HG02623 (cell line): ENCODE data around the gene PINLYP.
"Not testable (repeated sequence)": the region's sequence is repeated elsewhere in the genome, so short reads cannot be mapped to it uniquely, and the experiment has no call there.

Source experiments
- ATAC-seq: cut with Tn5 transposase; IDR thresholded peaks from one replicate; pipeline ENCODE4 v1.9.1; 2021; ENCODE audit warnings: moderate library complexity; ENCODE audit not compliant: unreplicated experiment

Gene PINLYP

GRCh38 chr19:43575955-43576878 lies 616 bp downstream of the PINLYP start:
- no peak for ATAC-seq

DNA sequence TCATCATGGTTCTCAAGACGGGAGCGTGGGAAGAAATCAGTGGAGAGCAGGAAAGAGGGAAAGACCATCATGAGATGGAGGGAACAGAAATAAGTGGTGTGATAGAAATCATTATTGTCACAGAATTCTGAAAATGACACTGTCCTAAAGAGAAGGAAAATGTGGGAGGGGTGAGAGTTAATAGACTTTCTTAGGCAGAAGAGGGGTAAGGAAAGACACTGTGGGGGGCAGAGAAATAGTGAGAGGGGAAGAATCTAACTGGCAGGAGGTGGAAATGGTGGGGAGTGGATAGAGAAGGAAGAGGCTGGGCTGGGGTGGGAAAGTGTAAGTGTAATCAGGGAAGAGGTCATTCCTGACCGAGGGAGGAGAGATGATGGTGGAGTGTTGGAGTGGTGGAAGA lies 3.2 kb downstream of the PINLYP start:
- ATAC-seq, result no peak

GRCh38 chr19:43581467-43581866 lies 5.9 kb downstream of the PINLYP start:
- no peak for ATAC-seq

- ATAC-seq, result no peak
Measured at GRCh38 chr19:43582495-43582894, 6.9 kb downstream of the PINLYP start.

GRCh38 chr19:43584484-43584883 lies 8.9 kb downstream of the PINLYP start:
- ATAC-seq, result no peak

DNA sequence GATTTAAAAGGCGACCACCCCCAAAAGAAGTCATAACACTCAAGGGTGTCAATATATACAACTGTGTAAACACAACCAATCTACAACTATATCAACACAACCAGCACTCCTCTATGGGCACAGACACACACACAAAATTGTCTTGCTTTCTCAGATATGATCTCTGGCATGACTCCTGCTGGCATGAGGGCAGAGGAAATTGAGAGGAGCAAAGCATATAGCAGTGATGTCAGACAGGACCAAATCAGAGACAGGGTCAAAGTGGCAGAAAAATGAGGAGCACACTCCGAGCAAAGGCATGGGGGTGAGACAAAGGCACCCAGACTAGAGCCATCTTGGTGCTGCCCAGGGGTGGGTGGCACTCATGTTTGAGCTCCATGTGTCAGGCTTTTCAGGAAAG lies 10.7 kb downstream of the PINLYP start:
- ATAC-seq, result no peak

- not testable (repeated sequence) for ATAC-seq
Measured at GRCh38 chr19:43587029-43587428, 11.4 kb downstream of the PINLYP start.

- no peak for ATAC-seq
Measured at GRCh38 chr19:43589277-43589676, 13.7 kb downstream of the PINLYP start.

- ATAC-seq, result no peak
Measured at GRCh38 chr19:43589678-43590077, 14.1 kb downstream of the PINLYP start.

GRCh38 chr19:43591904-43592772 lies 16.5 kb downstream of the PINLYP start:
- no peak for ATAC-seq

DNA sequence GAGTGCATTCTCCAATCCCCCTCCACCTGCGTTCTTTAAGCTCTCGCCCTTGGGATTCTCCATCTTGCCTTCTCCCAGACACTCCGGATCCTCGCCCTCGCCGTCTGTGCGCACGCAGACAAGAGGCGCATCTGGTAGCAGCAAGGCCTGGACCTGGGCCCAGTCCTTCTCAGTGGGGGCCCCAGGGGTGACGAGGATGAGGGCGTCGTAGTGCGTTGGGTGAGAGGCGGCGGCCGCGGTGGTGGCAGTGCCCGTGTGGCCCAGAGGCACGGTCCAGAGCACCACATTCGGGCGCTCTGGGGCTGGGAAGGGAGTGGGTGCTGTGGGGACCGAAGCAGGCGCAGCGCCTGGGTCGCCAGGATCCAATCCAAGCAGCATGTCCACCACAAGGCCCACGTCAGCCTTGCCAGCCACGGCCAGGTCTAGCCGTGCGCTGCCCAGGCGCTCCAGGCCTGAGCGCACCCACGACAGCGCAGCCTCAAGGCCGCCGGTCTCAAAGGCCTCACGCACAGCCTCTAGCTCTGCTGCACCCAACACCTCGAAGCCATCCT lies 17.3 kb downstream of the PINLYP start:
- no peak for ATAC-seq

- no peak for ATAC-seq
Measured at GRCh38 chr19:43594081-43594697, 18.6 kb downstream of the PINLYP start.

DNA sequence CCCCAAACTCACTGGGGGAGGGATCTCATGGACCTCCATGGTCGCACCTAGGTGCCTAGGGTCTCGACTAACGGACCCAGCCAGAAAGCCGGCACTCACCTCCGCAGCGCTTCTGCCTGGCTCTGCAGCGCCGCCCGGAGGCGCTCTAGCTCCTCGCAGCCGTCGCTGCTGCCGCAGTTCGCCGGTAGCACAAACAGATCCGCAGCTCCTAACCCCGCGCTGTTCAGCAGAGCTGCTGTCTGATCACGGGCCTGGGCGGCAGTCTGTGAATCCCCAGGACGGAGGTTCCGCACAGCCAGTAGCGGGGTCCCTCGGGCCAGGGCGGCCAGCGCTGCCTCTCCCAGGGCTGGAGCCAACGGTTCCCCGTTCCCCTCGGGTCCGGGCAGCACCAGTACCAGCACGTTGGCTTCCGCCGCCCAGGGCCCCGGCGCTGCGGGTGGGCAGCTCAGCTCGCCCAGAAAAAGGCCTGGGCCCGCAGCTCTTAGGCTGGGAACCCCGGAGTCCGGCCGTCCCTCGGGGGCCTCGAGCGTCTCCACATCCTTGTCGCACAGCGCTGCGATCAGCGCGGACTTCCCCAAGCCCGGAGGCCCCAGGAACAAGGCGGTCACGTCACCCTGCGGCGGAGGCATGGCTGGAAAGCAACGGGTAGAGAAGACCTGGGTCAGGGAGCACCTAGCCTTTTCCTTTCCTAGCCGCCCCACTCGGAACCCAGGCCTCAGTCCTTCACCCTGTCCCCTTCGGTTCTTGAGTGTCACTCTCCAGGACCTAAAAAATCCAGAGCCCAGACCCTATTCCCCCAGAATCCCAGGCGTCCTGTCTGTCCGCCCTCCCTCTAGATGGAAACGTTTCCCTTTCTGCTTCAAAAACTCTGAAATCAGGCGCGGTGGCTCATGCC lies 19.4 kb downstream of the PINLYP start:
- no peak for ATAC-seq

- ATAC-seq, result no peak
Measured at GRCh38 chr19:43595605-43595998, 20.0 kb downstream of the PINLYP start.

DNA sequence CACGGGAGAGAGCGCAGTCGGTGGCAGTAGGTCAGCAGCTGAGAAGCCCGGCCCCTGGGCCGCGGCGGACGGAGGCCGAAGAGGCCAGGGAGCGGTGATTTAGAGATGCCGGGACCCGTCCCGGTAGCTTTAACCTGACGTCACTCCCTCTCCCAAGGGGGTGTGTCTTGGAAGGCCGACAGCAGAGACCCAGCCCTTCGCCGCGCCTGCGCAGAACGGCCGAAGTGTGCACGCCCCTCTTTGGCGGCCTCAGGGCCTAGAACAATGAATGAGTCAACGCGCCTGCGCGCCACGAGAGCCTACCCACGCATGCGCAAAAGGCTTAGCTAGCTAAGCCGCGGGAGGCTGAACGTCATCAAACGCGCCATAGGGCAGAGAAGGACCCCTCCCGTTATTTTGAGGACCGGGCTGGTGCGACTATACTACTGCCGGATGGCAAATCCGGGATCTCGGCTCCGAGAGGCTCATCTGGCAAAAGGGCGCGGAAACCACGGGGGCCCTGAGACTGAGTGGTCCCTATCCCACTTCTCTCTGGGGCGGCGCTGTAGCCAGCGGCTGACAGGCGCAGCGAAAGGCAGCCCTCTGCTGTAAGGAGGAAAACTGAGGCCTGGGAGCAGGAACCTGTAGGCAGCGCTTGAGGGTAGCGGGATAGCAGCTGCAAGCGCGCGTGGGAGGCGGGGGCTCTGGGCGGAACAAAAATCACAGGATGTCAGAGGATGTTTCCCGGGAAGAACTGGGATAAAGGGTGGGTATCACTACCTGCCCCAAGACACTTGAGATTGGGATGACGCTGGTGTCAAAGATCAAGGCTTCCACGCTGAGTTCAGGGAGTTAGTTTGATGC lies 20.6 kb downstream of the PINLYP start, which contains the start of the genes IRGQ and ZNF576:
Gene IRGQ (minus strand): TSS at position 136 of the 843 bp plus-strand sequence. CDS start 796 bp downstream, outside the sequence.
Gene ZNF576 (plus strand): TSS at position 597 of the 843 bp plus-strand sequence. CDS start 514 bp downstream, outside the sequence.
- peak; percentile 74 for ATAC-seq

DNA sequence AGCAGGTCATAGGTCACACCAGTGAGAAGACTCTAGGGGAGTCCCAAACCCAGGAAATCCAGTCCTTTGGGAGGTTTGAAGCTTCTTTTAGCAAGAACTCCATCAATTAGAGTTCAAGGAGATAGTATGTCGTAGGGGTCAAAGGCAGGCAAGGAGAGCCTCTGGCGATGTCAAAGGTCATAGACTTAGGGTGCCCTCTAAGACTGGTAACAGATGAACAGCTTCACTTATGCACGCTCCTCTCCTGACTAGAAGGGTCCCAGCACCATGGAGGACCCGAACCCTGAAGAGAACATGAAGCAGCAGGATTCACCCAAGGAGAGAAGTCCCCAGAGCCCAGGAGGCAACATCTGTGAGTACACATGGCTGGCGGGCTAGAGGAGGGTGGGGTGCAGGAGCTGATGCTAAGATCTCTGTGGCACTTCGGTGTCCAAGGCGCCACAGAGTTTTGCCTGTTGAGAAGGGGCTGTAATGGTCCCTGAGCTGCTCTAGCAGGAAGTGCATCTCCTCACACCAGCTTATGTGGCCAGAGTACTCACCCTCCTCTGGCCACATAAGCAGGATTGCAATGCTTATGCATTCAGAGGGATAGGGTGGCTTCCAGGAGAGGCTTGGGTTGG lies 21.4 kb downstream of the PINLYP start:
- no peak for ATAC-seq

- no peak for ATAC-seq
Measured at GRCh38 chr19:43597876-43598275, 22.3 kb downstream of the PINLYP start.

DNA sequence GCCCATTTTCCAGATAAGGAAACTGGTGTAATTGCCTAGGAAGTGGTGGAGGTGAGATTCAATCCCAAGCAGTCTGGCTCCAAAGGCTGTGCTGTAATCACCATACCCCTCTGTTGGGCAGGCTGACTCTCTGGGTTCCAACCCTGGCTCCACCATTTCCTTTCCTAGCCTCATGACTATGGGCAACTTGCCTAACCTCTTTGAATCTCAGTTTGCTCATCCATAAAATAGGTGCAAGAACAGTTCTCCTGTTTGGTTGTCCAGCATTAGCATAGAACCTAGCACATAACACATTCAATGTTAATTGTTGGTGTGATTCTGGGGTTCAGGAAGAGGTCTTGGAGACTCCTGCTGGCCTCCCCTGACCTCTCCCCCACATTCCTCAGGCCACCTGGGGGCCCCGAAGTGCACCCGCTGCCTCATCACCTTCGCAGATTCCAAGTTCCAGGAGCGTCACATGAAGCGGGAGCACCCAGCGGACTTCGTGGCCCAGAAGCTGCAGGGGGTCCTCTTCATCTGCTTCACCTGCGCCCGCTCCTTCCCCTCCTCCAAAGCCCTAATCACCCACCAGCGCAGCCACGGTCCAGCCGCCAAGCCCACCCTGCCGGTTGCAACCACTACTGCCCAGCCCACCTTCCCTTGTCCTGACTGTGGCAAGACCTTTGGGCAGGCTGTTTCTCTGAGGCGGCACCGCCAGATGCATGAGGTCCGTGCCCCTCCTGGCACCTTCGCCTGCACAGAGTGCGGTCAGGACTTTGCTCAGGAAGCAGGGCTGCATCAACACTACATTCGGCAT lies 23.0 kb downstream of the PINLYP start:
- no peak for ATAC-seq
